Endodermal cell (in vitro differentiated cells): Measurements from ENCODE around the gene CARD14. TPM values are rescaled to one million over a fixed set of nuclear protein-coding genes. Genes with fewer than 3 reads are reported as not detected.

Experiments used
- DNase-seq: peaks from one replicate; pipeline ENCODE4 v3.0.0-alpha.2; 2017
- H3K27ac ChIP-seq: 2 replicates; pipeline ENCODE4 v1.5.1; 2013; ENCODE audit warnings: mild to moderate bottlenecking, low read depth, low read length, moderate library complexity
- H3K27me3 ChIP-seq: 2 replicates; pipeline ENCODE4 v1.6.1; 2013; ENCODE audit warnings: mild to moderate bottlenecking, low read length, moderate library complexity; ENCODE audit not compliant: insufficient read depth, control insufficient read depth, poor library complexity, severe bottlenecking
- H3K36me3 ChIP-seq: 2 replicates; pipeline ENCODE4 v1.7.0; 2013; ENCODE audit warnings: mild to moderate bottlenecking, low read length, moderate library complexity; ENCODE audit not compliant: control insufficient read depth, insufficient read depth
- H3K4me1 ChIP-seq: one replicate; pipeline ENCODE4 v1.7.0; 2013; ENCODE audit warnings: low read length; ENCODE audit not compliant: control insufficient read depth, insufficient read depth
- H3K4me3 ChIP-seq: 2 replicates; pipeline ENCODE4 v1.5.1; 2013; ENCODE audit warnings: mild to moderate bottlenecking, low read length, moderate library complexity
- H3K9ac ChIP-seq: 2 replicates; pipeline ENCODE4 v1.6.1; 2013; ENCODE audit warnings: mild to moderate bottlenecking, low read length, moderate library complexity; ENCODE audit not compliant: poor library complexity, severe bottlenecking; ENCODE audit errors: extremely low read depth
- H3K9me3 ChIP-seq: 2 replicates; pipeline ENCODE4 v1.6.1; 2013; ENCODE audit warnings: mild to moderate bottlenecking, low read length, moderate library complexity; ENCODE audit not compliant: control insufficient read depth
- H3K27ac Mint-ChIP-seq: 2 replicates; pipeline ENCODE4 v1.8.0; 2020; ENCODE audit warnings: mixed read lengths
- H3K27me3 Mint-ChIP-seq: 2 replicates; pipeline ENCODE4 v1.8.0; 2021; ENCODE audit warnings: mild to moderate bottlenecking, mixed read lengths; ENCODE audit not compliant: insufficient read depth
- H3K36me3 Mint-ChIP-seq: 2 replicates; pipeline ENCODE4 v1.8.0; 2020; ENCODE audit warnings: low read depth, mixed read lengths
- H3K4me1 Mint-ChIP-seq: 2 replicates; pipeline ENCODE4 v1.8.0; 2020; ENCODE audit warnings: mixed read lengths
- H3K4me3 Mint-ChIP-seq: 2 replicates; pipeline ENCODE4 v1.8.0; 2020; ENCODE audit warnings: mild to moderate bottlenecking, moderate library complexity, mixed read lengths
- H3K9me3 Mint-ChIP-seq: 2 replicates; pipeline ENCODE4 v1.8.0; 2020; ENCODE audit warnings: mild to moderate bottlenecking, mixed read lengths
- WGBS, 2 experiments: methylation state at CpG; one replicate each; pipeline versions ENCODE4 v1.1.5 to v1.1.7; 2013; ENCODE audit warnings: missing lambda C conversion rate in 2 of 2, mixed read lengths in 1 of 2; ENCODE audit not compliant: insufficient coverage in 1 of 2, insufficient read length in 1 of 2; 5-methylcytosine and 5-hydroxymethylcytosine counted together
- total RNA-seq, 2 donors: library from RNA; stranded (reverse); fragmentation: NEBNext Ultra II Directional in 1 of 2; extraction: Animal tissue kit (Norgen Biotek cat#: 25700) in 1 of 2; gene quantifications; 2 replicates in 1 of 2; 3 replicates in 1 of 2; pipeline ENCODE4 v1.2.1, GENCODE V29; 2021
- TF ChIP-seq, protein P1 (sequence below): fragments of 200-600 bp; sonication (generic); conservative IDR thresholded peaks from 2 replicates; pipeline ENCODE4 v1.5.0; 2021; ENCODE audit warnings: antibody characterized with exemption, mild to moderate bottlenecking

CARD14 gene
- total RNA-seq, 2 donors from 2014 or later, result 0.31 TPM; not detected in 1

DNA sequence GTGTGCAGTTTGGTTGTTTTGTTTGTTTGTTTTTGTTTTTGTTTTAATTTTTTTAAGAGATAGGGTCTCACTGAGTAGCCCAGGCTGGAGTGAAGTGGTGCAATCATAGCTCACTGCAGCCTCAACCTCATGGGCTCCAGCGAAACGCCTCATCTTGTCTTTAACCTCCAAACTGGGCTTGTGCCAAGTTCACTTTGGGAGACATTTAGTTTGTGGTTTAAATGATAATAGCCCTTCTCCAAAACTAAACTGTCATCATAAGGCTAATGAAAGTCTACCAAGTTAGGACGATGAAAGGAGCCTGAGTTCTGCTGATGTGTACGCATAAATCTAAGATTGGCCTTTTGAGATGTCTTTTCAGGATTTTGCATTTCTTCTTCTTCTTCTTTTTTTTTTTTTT is 6.5 kb upstream of the CARD14 start:
- peaks cover 15% of the 10 kb centered on the region for H3K4me1 Mint-ChIP-seq
- no peaks in the 10 kb centered on the region for H3K36me3 Mint-ChIP-seq

DNA sequence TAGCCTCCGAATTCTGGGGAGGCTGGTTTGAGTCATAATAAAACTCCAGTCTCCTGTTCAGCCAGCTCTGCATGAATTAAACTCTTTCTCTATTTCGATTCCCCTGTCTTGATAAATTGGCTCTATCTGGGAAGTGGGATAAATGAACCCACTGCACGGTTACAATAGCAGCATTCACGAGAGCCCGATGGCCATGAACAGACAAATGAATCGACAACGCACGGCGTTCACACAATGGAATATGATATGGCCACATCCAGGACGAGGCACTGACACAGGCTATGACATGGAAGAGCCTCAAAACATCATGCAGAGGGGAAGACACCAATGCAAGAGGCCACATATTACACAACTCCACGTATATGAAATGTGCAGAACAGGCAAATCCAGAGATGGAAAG is 5.6 kb upstream of the CARD14 start:
- TF ChIP-seq, protein P1, sequence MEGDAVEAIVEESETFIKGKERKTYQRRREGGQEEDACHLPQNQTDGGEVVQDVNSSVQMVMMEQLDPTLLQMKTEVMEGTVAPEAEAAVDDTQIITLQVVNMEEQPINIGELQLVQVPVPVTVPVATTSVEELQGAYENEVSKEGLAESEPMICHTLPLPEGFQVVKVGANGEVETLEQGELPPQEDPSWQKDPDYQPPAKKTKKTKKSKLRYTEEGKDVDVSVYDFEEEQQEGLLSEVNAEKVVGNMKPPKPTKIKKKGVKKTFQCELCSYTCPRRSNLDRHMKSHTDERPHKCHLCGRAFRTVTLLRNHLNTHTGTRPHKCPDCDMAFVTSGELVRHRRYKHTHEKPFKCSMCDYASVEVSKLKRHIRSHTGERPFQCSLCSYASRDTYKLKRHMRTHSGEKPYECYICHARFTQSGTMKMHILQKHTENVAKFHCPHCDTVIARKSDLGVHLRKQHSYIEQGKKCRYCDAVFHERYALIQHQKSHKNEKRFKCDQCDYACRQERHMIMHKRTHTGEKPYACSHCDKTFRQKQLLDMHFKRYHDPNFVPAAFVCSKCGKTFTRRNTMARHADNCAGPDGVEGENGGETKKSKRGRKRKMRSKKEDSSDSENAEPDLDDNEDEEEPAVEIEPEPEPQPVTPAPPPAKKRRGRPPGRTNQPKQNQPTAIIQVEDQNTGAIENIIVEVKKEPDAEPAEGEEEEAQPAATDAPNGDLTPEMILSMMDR, result no peak
- no peak overlapping the region for H3K27ac ChIP-seq
- H3K4me1 ChIP-seq, result no peaks in the 10 kb centered on the region
- H3K4me1 Mint-ChIP-seq, result peaks cover 15% of the 10 kb centered on the region
- H3K27ac Mint-ChIP-seq, result no peak overlapping the region
- H3K4me3 Mint-ChIP-seq, result no peak overlapping the region
- H3K36me3 Mint-ChIP-seq, result no peaks in the 10 kb centered on the region
- no peaks in the 10 kb centered on the region for H3K9me3 ChIP-seq
- no peak overlapping the region for H3K4me3 ChIP-seq
- H3K27me3 ChIP-seq, result no peaks in the 10 kb centered on the region
- no peaks in the 10 kb centered on the region for H3K27me3 Mint-ChIP-seq
- H3K9ac ChIP-seq, result no peak overlapping the region
- DNase-seq, result no peak
- no peaks in the 10 kb centered on the region for H3K9me3 Mint-ChIP-seq
- H3K36me3 ChIP-seq, result no peaks in the 10 kb centered on the region
- WGBS, 2 experiments, result 84 to 86% methylated on average over 11 of the region's 11 CpGs

More for the DNA sequence above, 6.5 kb upstream of the CARD14 start:
- Histone ChIP-seq H3K27ac (no peak overlapping the region), H3K4me3 (no peak overlapping the region), H3K9me3 (no peaks in the 10 kb centered on the region), H3K36me3 (no peaks in the 10 kb centered on the region), H3K9ac (no peak overlapping the region), H3K27me3 (no peaks in the 10 kb centered on the region), H3K4me1 (no peaks in the 10 kb centered on the region)
- H3K27me3 Mint-ChIP-seq, result no peaks in the 10 kb centered on the region
- TF ChIP-seq, protein P1, result no peak
- WGBS, 2 experiments, result 96% methylated on average over 4 of the region's 4 CpGs; no CpG with 5 or more reads in 1 of the 2 experiments
- H3K27ac Mint-ChIP-seq, result no peak overlapping the region
- no peaks in the 10 kb centered on the region for H3K9me3 Mint-ChIP-seq
- DNase-seq, result no peak
- H3K4me3 Mint-ChIP-seq, result no peak overlapping the region

DNA sequence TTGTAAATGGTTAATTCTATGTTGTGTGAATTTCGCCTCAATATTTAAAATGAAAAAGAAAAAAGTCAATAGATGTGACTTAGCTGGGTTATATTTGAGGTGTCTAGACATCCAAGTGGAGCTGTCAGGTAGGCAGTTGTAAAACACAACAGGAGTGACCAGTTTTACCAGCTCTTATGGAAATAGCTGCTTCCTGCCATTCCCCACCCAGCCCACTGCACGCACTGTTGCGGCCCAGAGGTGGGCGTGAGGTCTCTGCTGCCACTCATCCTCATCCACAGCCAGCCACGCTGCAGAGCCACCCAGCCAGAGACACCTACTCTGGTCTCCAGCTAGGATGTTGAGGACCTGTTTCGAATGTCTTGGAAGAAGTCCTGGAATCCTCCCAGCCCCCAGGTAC is 3.4 kb upstream of the CARD14 start:
- H3K4me3 Mint-ChIP-seq, result no peak overlapping the region
- no peaks in the 10 kb centered on the region for H3K9me3 Mint-ChIP-seq
- no peak overlapping the region for H3K27ac Mint-ChIP-seq
- no peak for DNase-seq
- Histone ChIP-seq H3K4me1 (no peaks in the 10 kb centered on the region), H3K9me3 (no peaks in the 10 kb centered on the region), H3K4me3 (no peak overlapping the region), H3K27ac (no peak overlapping the region), H3K36me3 (no peaks in the 10 kb centered on the region), H3K9ac (no peak overlapping the region), H3K27me3 (no peaks in the 10 kb centered on the region)
- no peaks in the 10 kb centered on the region for H3K36me3 Mint-ChIP-seq
- no peaks in the 10 kb centered on the region for H3K27me3 Mint-ChIP-seq
- no peaks in the 10 kb centered on the region for H3K4me1 Mint-ChIP-seq
- TF ChIP-seq, protein P1, result no peak
- 86 to 90% methylated on average over 6 of the region's 6 CpGs for WGBS, 2 experiments
